ENCODE data around the gene SERPINA5. TPM values are rescaled to one million over a fixed set of nuclear protein-coding genes. Genes with fewer than 3 reads are reported as not detected.
"Not testable (repeated sequence)": the region's sequence is repeated elsewhere in the genome, so short reads cannot be mapped to it uniquely, and the experiment has no call there.

SERPINA5 gene
- polyA plus RNA-seq, 2 of the 4 experiments (the other 2 are of a cell fraction): 0.74 to 0.78 TPM

GRCh38 chr14:94636744-94637412 lies 55.7 kb downstream of the SERPINA5 start:
- peak; percentile 28 for FAIRE-seq
- ChIA-PET CTCF (interaction anchor here (0.6 to 2.2 kb wide), 4 partner anchors 18 to 151 kb away, joined by 3 to 8 read pairs (median 8); no protein-coding TSS in a partner anchor), POLR2A (no interaction called here)
- peak; percentile 31; the same call in 2 of the 3 replicates for TF ChIP-seq SMC3 (IDR thresholded peaks at IDR 0.05)
- peak; percentile 36 for TF ChIP-seq GATA3 (IDR thresholded peaks at IDR 0.05; ENCODE audit: borderline replicate concordance)
- TF ChIP-seq HEYL (CRISPR knock-in tag; IDR thresholded peaks at IDR 0.05): no peak
- peak; percentile 30 to 43; a peak in 3 of 5 replicates for TF ChIP-seq RAD21 (conservative IDR thresholded peaks at IDR 0.05 in 1 of 2, IDR thresholded peaks at IDR 0.05 in 1 of 2)
- TF ChIP-seq CTCF (IDR thresholded peaks at IDR 0.05): peak; percentile 36
- peak overlapping the region; percentile 30; the same call in 2 of the 3 replicates for H3K4me2 ChIP-seq
- H3K4me3 ChIP-seq: no peak overlapping the region
- peak; percentile 53 to 80; a peak in 3 of 6 replicates for ATAC-seq
- H3K27ac ChIP-seq: peak overlapping the region; percentile 39 to 40; a peak in 2 of 6 replicates
- no peaks in the 10 kb centered on the region for H3K9me3 ChIP-seq
- peak in 1 of 2 experiments; percentile 48 for DNase-seq (ENCODE audit: low read depth in 1 of 2, low spot score in 1 of 2)
- H3K4me1 ChIP-seq: peaks cover 16% of the 10 kb centered on the region
- WGBS (ENCODE audit: missing lambda C conversion rate): 11% methylated on average over 2 of the region's 2 CpGs

- WGBS (ENCODE audit: missing lambda C conversion rate): 89% methylated on average over 7 of the region's 8 CpGs
- H3K27ac ChIP-seq: not testable (repeated sequence)
- CTCF ChIA-PET: interaction anchor here (0.5 to 2.2 kb wide), 8 partner anchors 11 to 204 kb away, joined by 3 to 8 read pairs (median 4); no protein-coding TSS in a partner anchor
These were observed 56.6 kb downstream of the SERPINA5 start for GRCh38 chr14:94637814-94638213.

GRCh38 chr14:94638339-94638738 lies 57.1 kb downstream of the SERPINA5 start:
- ChIA-PET POLR2A (interaction anchor here (0.5 kb wide), 1 partner anchor 28 kb away, joined by 3 read pairs; no protein-coding TSS in a partner anchor), CTCF (interaction anchor here (0.8 to 2.2 kb wide), 8 partner anchors 11 to 204 kb away, joined by 3 to 8 read pairs (median 3); partner anchors contain the start of gene SERPINA3)
- FAIRE-seq (no peak), ATAC-seq (0 out of 6 replicates have a peak, but pooled peaks of 1 of the 2 experiments have one; percentile 19), DNase-seq (ENCODE audit: low read depth in 1 of 2, low spot score in 1 of 2) (no peak)
- H3K4me2 ChIP-seq: no peak overlapping the region
- WGBS (ENCODE audit: missing lambda C conversion rate): 100% methylated on average over 2 of the region's 2 CpGs
- H3K9me3 ChIP-seq: no peaks in the 10 kb centered on the region
- no peak overlapping the region for H3K4me3 ChIP-seq
- H3K27ac ChIP-seq: peak overlapping the region; percentile 38 to 50; a peak in 4 of 6 replicates
- H3K4me1 ChIP-seq: peaks cover 16% of the 10 kb centered on the region
- TF ChIP-seq CBX8 (IDR thresholded peaks at IDR 0.05) (no peak), ZSCAN20 (CRISPR knock-in tag; IDR thresholded peaks at IDR 0.05) (no peak), RARB (CRISPR knock-in tag; IDR thresholded peaks at IDR 0.05) (no peak), GATA3 (IDR thresholded peaks at IDR 0.05; ENCODE audit: borderline replicate concordance) (no peak), USF2 (IDR thresholded peaks at IDR 0.05) (no peak), ZNF302 (CRISPR knock-in tag; IDR thresholded peaks at IDR 0.05) (no peak), HDAC2 (IDR thresholded peaks at IDR 0.05) (no peak), RNF2 (IDR thresholded peaks at IDR 0.05; ENCODE audit: borderline replicate concordance, low read depth) (no peak), POLR2AphosphoS2 (conservative IDR thresholded peaks at IDR 0.05; ENCODE audit: low read length) (no peak), CEBPB (IDR thresholded peaks at IDR 0.05) (no peak), EP300 (IDR thresholded peaks at IDR 0.05) (no peak), HOXB5 (CRISPR knock-in tag; IDR thresholded peaks at IDR 0.05) (no peak), HMGXB4 (CRISPR knock-in tag; IDR thresholded peaks at IDR 0.05; ENCODE audit: borderline replicate concordance) (no peak), KDM1A (IDR thresholded peaks at IDR 0.05; ENCODE audit: low read depth) (no peak), FOXS1 (CRISPR knock-in tag; IDR thresholded peaks at IDR 0.05) (no peak), FOSL2 (IDR thresholded peaks at IDR 0.05) (no peak), FOSL2 (CRISPR knock-in tag; IDR thresholded peaks at IDR 0.05) (no peak), TP53 (CRISPR knock-in tag; IDR thresholded peaks at IDR 0.05) (no peak), E2F6 (IDR thresholded peaks at IDR 0.05; ENCODE audit: borderline replicate concordance, low read depth) (no peak), MAFK (IDR thresholded peaks at IDR 0.05; ENCODE audit: partially characterized antibody) (no peak)

More at GRCh38 chr14:94637814-94638213, 56.6 kb downstream of the SERPINA5 start:
- POLR2A ChIA-PET; DNase-seq (ENCODE audit: low read depth in 1 of 2, low spot score in 1 of 2); ATAC-seq; FAIRE-seq; H3K9me3 ChIP-seq; H3K4me3 ChIP-seq; H3K4me2 ChIP-seq: not testable (repeated sequence)
- H3K4me1 ChIP-seq: peaks cover 16% of the 10 kb centered on the region

All from A549 (cell line).